ENCODE measurements around the gene AHRR. TPM values are rescaled to one million over a fixed set of nuclear protein-coding genes. Genes with fewer than 3 reads are reported as not detected.
"Not testable (repeated sequence)": the region's sequence is repeated elsewhere in the genome, so short reads cannot be mapped to it uniquely, and the experiment has no call there.

AHRR gene
- total RNA-seq, 1 donor from 2014 or later, result 54.9 TPM

DNA sequence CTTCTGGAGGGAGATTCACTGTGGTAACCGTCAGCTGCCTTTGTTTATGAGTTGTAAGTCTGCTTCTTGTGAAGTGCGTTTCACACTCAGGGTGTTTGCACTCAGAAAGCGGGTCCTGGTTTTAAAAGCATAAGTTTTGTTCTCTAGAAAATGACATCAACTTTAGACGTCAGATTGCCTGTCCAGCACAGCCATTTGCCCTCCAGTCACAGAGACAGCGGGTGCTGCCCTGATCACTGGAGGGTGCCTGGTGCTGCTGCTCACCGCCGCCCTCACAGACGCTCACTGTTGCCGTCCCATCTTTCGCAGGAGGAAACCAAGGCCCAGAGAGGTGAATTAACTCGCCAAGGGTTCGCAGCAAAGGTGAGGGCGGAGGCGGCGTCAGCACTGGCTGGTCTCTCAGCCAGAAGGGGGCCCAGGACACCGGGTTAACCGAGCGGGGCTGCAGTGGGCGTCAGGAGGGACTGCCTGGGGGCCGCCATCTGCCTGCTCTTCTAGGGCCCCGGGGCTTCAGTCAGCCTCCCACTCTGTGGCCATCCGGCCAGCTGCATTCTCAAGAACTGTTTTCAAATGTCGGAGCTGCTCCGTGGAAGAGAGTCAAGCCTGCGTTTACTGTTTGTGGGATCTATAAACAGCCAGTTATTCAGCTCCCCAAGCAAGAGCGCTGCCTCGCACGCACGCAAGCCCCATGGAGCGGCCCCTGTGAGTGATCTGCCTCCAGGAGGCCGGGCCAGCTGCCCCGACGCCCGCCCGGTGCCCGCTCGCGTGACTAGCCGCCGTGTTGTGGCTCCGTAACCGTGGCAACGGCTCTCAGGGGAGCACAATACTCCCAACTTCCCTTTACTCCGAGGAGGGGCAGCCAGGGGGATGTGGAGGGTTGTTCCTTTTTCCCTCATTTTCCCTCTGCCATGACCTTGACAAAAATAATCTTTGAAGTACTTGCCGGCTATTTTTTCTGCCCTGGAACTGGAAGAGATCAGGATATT is 78.1 kb downstream of the AHRR start:
- peaks cover 52% of the 10 kb centered on the region for H3K4me1 Mint-ChIP-seq (ENCODE audit: unreplicated experiment)

DNA sequence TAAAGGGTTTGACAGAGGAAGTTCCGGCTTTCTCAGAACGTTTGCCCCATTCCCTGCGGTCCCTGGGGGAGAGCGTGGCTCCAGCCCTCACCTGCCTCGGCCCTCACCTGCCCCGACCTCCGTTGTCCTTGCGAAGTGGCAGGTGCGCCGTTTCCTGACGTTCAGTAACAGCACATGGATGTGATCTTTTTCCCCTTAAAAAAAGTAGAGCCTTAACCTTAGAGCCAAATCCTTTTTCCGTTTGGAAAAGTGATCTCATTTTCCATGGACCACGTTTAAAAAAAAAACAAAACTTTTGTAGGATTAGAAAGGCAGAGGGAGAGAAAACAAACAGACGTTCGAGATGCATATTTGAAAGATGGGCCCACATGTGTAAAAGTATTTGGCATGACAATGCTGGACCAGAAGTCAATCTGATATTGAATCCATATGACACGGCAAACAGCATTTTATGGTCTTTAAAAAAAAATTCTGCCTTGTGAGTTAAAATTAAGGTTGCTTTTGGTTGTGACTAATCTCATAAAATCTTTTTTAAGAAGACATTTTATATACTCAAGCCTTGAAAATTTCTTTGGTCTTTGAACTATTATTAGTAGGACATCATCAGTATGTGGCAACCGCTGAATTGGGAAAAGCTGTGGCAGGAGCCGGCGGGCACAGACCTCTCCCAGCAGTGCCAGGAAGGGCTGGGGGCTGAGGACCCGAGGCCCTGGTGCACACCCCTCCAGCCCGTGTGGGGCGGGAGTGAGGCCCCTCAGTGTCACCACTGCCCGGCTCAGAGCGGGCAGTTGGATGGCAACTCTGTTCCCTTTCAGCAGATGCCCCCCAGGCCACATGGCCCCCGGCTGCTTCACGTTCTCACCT is 79.0 kb downstream of the AHRR start:
- DNase-seq (ENCODE audit: extremely low spot score, unreplicated experiment), result peak; percentile 80
- TF ChIP-seq, protein P1, sequence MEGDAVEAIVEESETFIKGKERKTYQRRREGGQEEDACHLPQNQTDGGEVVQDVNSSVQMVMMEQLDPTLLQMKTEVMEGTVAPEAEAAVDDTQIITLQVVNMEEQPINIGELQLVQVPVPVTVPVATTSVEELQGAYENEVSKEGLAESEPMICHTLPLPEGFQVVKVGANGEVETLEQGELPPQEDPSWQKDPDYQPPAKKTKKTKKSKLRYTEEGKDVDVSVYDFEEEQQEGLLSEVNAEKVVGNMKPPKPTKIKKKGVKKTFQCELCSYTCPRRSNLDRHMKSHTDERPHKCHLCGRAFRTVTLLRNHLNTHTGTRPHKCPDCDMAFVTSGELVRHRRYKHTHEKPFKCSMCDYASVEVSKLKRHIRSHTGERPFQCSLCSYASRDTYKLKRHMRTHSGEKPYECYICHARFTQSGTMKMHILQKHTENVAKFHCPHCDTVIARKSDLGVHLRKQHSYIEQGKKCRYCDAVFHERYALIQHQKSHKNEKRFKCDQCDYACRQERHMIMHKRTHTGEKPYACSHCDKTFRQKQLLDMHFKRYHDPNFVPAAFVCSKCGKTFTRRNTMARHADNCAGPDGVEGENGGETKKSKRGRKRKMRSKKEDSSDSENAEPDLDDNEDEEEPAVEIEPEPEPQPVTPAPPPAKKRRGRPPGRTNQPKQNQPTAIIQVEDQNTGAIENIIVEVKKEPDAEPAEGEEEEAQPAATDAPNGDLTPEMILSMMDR (IDR thresholded peaks at IDR 0.05), result no peak
- peaks cover 26% of the 10 kb centered on the region for H3K36me3 Mint-ChIP-seq (ENCODE audit: unreplicated experiment)
- H3K27me3 Mint-ChIP-seq (ENCODE audit: unreplicated experiment), result no peaks in the 10 kb centered on the region
- H3K27ac Mint-ChIP-seq (ENCODE audit: unreplicated experiment), result peak overlapping the region; percentile 99
- no peaks in the 10 kb centered on the region for H3K9me3 Mint-ChIP-seq (ENCODE audit: unreplicated experiment)
- H3K4me1 Mint-ChIP-seq (ENCODE audit: unreplicated experiment), result peaks cover 45% of the 10 kb centered on the region
- peak overlapping the region; percentile 51 for H3K4me3 Mint-ChIP-seq (ENCODE audit: unreplicated experiment)

More for the DNA sequence above, 78.1 kb downstream of the AHRR start:
- Mint-ChIP-seq H3K4me3 (ENCODE audit: unreplicated experiment) (peak overlapping the region; percentile 66), H3K36me3 (ENCODE audit: unreplicated experiment) (peaks cover 24% of the 10 kb centered on the region), H3K27me3 (ENCODE audit: unreplicated experiment) (no peaks in the 10 kb centered on the region), H3K9me3 (ENCODE audit: unreplicated experiment) (no peaks in the 10 kb centered on the region), H3K27ac (ENCODE audit: unreplicated experiment) (peak overlapping the region; percentile 99)
- TF ChIP-seq, protein P1 (IDR thresholded peaks at IDR 0.05), result peak; percentile 31
- peak; percentile 100 for DNase-seq (ENCODE audit: extremely low spot score, unreplicated experiment)

DNA sequence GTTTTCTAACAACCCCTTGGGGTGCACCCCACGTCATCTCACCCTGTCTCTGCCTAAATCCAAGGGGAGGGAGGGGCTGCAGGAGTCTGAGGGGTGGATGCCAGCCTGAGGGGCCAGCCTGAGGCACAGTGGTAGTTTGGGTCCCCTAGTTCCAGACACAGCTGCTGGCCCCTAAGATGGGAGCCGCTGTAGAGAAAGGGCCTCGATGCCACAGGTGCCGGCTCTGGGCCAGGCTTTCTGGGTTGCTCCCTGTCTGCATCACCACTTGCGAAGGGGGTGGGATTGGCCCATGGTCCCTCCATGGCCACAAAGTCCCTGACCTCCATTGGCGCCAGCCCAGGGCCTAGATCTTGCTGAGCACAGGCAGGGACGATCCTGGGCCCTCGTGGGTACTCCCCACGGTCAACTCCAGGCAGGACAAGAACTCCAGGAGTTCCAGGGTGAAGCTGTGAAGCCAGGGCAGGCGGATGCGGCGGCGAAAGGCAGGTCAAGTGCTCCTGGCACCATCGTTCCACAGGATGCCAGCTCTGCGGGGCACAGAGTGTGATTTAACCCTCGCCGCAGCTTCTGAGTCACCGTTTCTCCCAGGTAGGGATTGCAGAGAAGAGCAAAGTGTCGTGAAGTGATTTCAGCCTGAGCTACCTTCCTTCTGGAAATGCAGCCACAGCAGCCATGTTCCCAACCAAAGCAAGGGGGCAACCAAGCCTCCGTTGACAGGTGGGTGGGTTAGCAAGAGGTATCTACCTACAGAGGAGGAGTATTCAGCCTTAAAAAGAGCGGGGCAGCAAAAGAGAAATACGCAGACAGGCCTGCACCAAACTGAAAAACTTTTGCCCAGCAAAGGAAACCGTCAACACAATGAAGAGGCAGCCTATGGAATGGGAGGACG is 79.9 kb downstream of the AHRR start:
- TF ChIP-seq, protein P1 (IDR thresholded peaks at IDR 0.05), result no peak
- Mint-ChIP-seq H3K9me3 (ENCODE audit: unreplicated experiment) (no peaks in the 10 kb centered on the region), H3K27ac (ENCODE audit: unreplicated experiment) (peak overlapping the region; percentile 99), H3K36me3 (ENCODE audit: unreplicated experiment) (peaks cover 31% of the 10 kb centered on the region), H3K27me3 (ENCODE audit: unreplicated experiment) (no peaks in the 10 kb centered on the region), H3K4me3 (ENCODE audit: unreplicated experiment) (no peak overlapping the region), H3K4me1 (ENCODE audit: unreplicated experiment) (peaks cover 40% of the 10 kb centered on the region)
- DNase-seq (ENCODE audit: extremely low spot score, unreplicated experiment), result peak; percentile 80

DNA sequence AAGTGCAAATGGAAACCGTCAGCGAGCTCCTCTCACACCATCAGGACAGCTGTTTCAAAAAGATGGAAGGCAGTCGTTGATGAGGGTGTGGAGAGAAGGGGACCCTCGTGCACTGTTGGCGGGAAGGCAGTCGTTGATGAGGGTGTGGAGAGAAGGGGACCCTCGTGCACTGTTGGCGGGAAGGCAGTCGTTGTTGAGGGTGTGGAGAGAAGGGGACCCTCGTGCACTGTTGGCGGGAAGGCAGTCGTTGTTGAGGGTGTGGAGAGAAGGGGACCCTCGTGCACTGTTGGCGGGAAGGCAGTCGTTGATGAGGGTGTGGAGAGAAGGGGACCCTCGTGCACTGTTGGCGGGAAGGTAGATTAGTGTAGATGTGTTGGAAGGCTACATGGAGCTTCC is 80.7 kb downstream of the AHRR start:
- DNase-seq (ENCODE audit: extremely low spot score, unreplicated experiment), result peak; percentile 44
- H3K9me3 Mint-ChIP-seq (ENCODE audit: unreplicated experiment); H3K27ac Mint-ChIP-seq (ENCODE audit: unreplicated experiment); H3K27me3 Mint-ChIP-seq (ENCODE audit: unreplicated experiment); H3K4me3 Mint-ChIP-seq (ENCODE audit: unreplicated experiment): not testable (repeated sequence)
- peaks cover 31% of the 10 kb centered on the region for H3K36me3 Mint-ChIP-seq (ENCODE audit: unreplicated experiment)
- H3K4me1 Mint-ChIP-seq (ENCODE audit: unreplicated experiment), result peaks cover 44% of the 10 kb centered on the region

Data from osteocyte (in vitro differentiated cells).